Gastrocnemius medialis (tissue), 4 donors: ENCODE data around the gene RITA1. TPM values are rescaled to one million over a fixed set of nuclear protein-coding genes. Genes with fewer than 3 reads are reported as not detected.
"Not testable (repeated sequence)": the region's sequence is repeated elsewhere in the genome, so short reads cannot be mapped to it uniquely, and the experiment has no call there.

Source experiments
- ATAC-seq, 2 donors: fragments of 150-250 bp; one replicate each; pipeline ENCODE4 v1.9.1; 2016
- DNase-seq, 2 donors: peaks; one replicate each; pipeline ENCODE4 v3.0.0-alpha.2; 2019
- H3K27ac ChIP-seq, 4 donors: fragments of 200-600 bp; sonication (generic); 1 replicate in 1 of 4; 2 replicates in 3 of 4; pipeline ENCODE4 v1.5.1; 2016 to 2018; ENCODE audit warnings: mild to moderate bottlenecking in 2 of 4, moderate library complexity in 1 of 4
- H3K27me3 ChIP-seq, 3 donors: fragments of 200-600 bp; sonication (generic) in 2 of 3; 1 replicate in 1 of 3; 2 replicates in 2 of 3; pipeline versions ENCODE4 v1.5.1 to v1.6.0; 2016 to 2019; ENCODE audit warnings: mild to moderate bottlenecking in 1 of 3, moderate library complexity in 1 of 3
- H3K36me3 ChIP-seq, 2 donors: fragments of 200-600 bp; sonication (generic) in 1 of 2; one replicate each; pipeline ENCODE4 v1.5.1; 2017 to 2018
- H3K4me1 ChIP-seq, 2 donors: fragments of 200-600 bp; sonication (generic) in 1 of 2; one replicate each; pipeline ENCODE4 v1.5.1; 2016 to 2017; ENCODE audit warnings: mild to moderate bottlenecking in 2 of 2
- H3K4me3 ChIP-seq, 4 donors: fragments of 200-600 bp; sonication (generic) in 3 of 4; 1 replicate in 1 of 4; 2 replicates in 3 of 4; pipeline ENCODE4 v1.5.1; 2016 to 2019; ENCODE audit warnings: mild to moderate bottlenecking in 2 of 4
- H3K9me3 ChIP-seq, 3 donors: fragments of 200-600 bp; sonication (generic) in 2 of 3; 1 replicate in 1 of 3; 2 replicates in 2 of 3; pipeline ENCODE4 v1.5.1; 2016 to 2019
- CTCF ChIP-seq, 5 experiments: fragments of 450-650 bp in 3 of 5; fragments of 200-600 bp in 2 of 5; sonication (generic) in 2 of 5; IDR thresholded peaks in 4 of 5; conservative IDR thresholded peaks in 1 of 5; 1 replicate in 4 of 5; 2 replicates in 1 of 5; pipeline ENCODE4 v1.5.1; 2016 to 2019; ENCODE audit warnings: antibody characterized with exemption in 5 of 5, mild to moderate bottlenecking in 3 of 5, moderate library complexity in 3 of 5
- POLR2A ChIP-seq, 2 donors: fragments of 450-650 bp; IDR thresholded peaks; one replicate each; pipeline ENCODE4 v1.6.1; 2017; ENCODE audit warnings: antibody characterized with exemption in 2 of 2, mild to moderate bottlenecking in 2 of 2, moderate library complexity in 2 of 2
- in situ Hi-C, 4 donors: fragments of 200-750 bp; cut with MboI; loops; one replicate each; pipeline versions ENCODE4 v1.15.0 to v1.8.0; 2017; ENCODE audit warnings: low sequenced_read_pairs in 4 of 4
- intact Hi-C: fragments of 100-400 bp; cut with DNase I; formaldehyde crosslinking; loops from one replicate; pipeline ENCODE4 v1.15.1; 2023; ENCODE audit warnings: low total_unique reads
- total RNA-seq, 4 donors: library from RNA; depleted of rRNA; stranded (reverse); fragments of >200 nt; gene quantifications; one replicate each; pipeline versions ENCODE4 v1.1.0 to v1.2.3, GENCODE V29; 2016

RITA1 gene
- total RNA-seq, 4 donors from 2014 or later: 17.7 to 31.2 (median 23.1) TPM

GRCh38 chr12:113204804-113205203 lies 19.3 kb downstream of the RITA1 start:
- no peaks in the 10 kb centered on the region for H3K36me3 ChIP-seq
- peak overlapping the region; percentile 30 to 82 (median 68) for H3K27ac ChIP-seq
- H3K9me3 ChIP-seq: no peaks in the 10 kb centered on the region
- peaks cover 14 to 15% of the 10 kb centered on the region in 2 donors for H3K4me1 ChIP-seq
- H3K4me3 ChIP-seq: no peak overlapping the region
- DNase-seq: no peak
- TF ChIP-seq POLR2A (IDR thresholded peaks at IDR 0.05) (no peak), CTCF (IDR thresholded peaks at IDR 0.05 in 4 of 5, conservative IDR thresholded peaks at IDR 0.05 in 1 of 5) (no peak)
- in situ Hi-C loops: no loop called here
- H3K27me3 ChIP-seq: no peaks in the 10 kb centered on the region
- peak; percentile 76 to 87 for ATAC-seq
- intact Hi-C loops: no loop called here

GRCh38 chr12:113206802-113207201 lies 21.3 kb downstream of the RITA1 start:
- H3K27ac ChIP-seq, H3K36me3 ChIP-seq, intact Hi-C loops, in situ Hi-C loops, H3K4me3 ChIP-seq, H3K27me3 ChIP-seq, DNase-seq, H3K9me3 ChIP-seq, ATAC-seq: not testable (repeated sequence)
- peaks cover 14 to 15% of the 10 kb centered on the region in 2 donors for H3K4me1 ChIP-seq

- Histone ChIP-seq H3K4me3 (no peak overlapping the region), H3K4me1 (peaks cover 14 to 15% of the 10 kb centered on the region in 2 donors), H3K27ac (peak overlapping the region in 1 of 4 donors; percentile 38), H3K36me3 (no peaks in the 10 kb centered on the region), H3K27me3 (no peaks in the 10 kb centered on the region), H3K9me3 (no peaks in the 10 kb centered on the region)
- intact Hi-C loops: no loop called here
- in situ Hi-C loops: no loop called here
- no peak for TF ChIP-seq POLR2A (IDR thresholded peaks at IDR 0.05)
- TF ChIP-seq CTCF (IDR thresholded peaks at IDR 0.05 in 4 of 5, conservative IDR thresholded peaks at IDR 0.05 in 1 of 5): no peak
- no peak for DNase-seq
- ATAC-seq: no peak
Observed at GRCh38 chr12:113207613-113208040, 22.1 kb downstream of the RITA1 start.

- Histone ChIP-seq H3K36me3 (no peaks in the 10 kb centered on the region), H3K4me1 (peaks cover 14 to 15% of the 10 kb centered on the region in 2 donors), H3K4me3 (no peak overlapping the region), H3K9me3 (no peaks in the 10 kb centered on the region), H3K27me3 (no peaks in the 10 kb centered on the region), H3K27ac (peak overlapping the region in 3 of 4 donors; percentile 6 to 39 (median 38))
- ATAC-seq (peak; percentile 16 to 29), DNase-seq (peak in 1 of 2 donors; percentile 38)
- intact Hi-C loops: no loop called here
- TF ChIP-seq CTCF (IDR thresholded peaks at IDR 0.05 in 4 of 5, conservative IDR thresholded peaks at IDR 0.05 in 1 of 5) (no peak), POLR2A (IDR thresholded peaks at IDR 0.05) (no peak)
- in situ Hi-C loops: no loop called here
Observed at GRCh38 chr12:113208041-113208934, 22.8 kb downstream of the RITA1 start.

GRCh38 chr12:113211160-113211559 lies 25.6 kb downstream of the RITA1 start:
- no peaks in the 10 kb centered on the region for H3K9me3 ChIP-seq
- no peak for DNase-seq
- H3K4me3 ChIP-seq: no peak overlapping the region
- intact Hi-C loops (no loop called here), in situ Hi-C loops (no loop called here)
- ATAC-seq: no peak
- H3K36me3 ChIP-seq: no peaks in the 10 kb centered on the region
- H3K4me1 ChIP-seq: no peaks in the 10 kb centered on the region
- H3K27ac ChIP-seq: no peak overlapping the region
- TF ChIP-seq POLR2A (IDR thresholded peaks at IDR 0.05) (no peak), CTCF (IDR thresholded peaks at IDR 0.05 in 4 of 5, conservative IDR thresholded peaks at IDR 0.05 in 1 of 5) (no peak)
- H3K27me3 ChIP-seq: no peaks in the 10 kb centered on the region
